ENCODE measurements around the gene PTPRU. TPM values are rescaled to one million over a fixed set of nuclear protein-coding genes. Genes with fewer than 3 reads are reported as not detected.

PTPRU gene
- total and polyA plus RNA-seq, 2 experiments from 2014 or later: 8.0 to 105 TPM

DNA sequence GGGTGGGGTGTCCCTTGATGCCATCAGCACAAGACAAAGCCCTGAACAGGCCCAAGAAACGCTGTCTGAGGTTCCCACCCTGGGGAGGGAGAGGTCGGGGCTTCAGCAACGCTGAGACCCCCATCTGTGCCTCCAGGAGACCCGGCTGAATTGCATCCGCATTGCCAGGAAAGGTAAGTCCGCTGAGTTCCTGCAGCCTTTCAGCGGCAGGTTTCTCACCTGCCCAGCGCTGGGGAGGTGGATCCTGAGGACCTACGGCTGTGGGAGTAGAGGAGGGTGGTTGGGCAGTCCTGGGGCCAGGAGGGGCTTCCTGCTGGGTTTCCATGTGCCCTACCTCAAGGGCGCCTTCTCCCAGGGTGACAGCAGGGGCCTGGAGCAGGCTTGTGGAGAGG is 47.5 kb downstream of the PTPRU start:
- peak overlapping the region; percentile 91 for H3K27ac Mint-ChIP-seq
- Histone ChIP-seq H3F3A (replicated peaks; ENCODE audit: low read depth) (peaks cover 6% of the 10 kb centered on the region; the same call in 1 of the 2 replicates), H3K4me3 (peak overlapping the region; percentile 65), H3K9me2 (ENCODE audit: insufficient read depth) (no peaks in the 10 kb centered on the region), H2AFZ (0 out of 2 replicates have a peak overlapping the region, but pooled peaks have one; percentile 56), H4K20me1 (replicated peaks; ENCODE audit: insufficient read depth) (no peaks in the 10 kb centered on the region), H3K4me2 (peak overlapping the region; percentile 92), H3K27me3 (ENCODE audit: insufficient read depth) (no peaks in the 10 kb centered on the region), H3K36me3 (ENCODE audit: insufficient read depth) (no peaks in the 10 kb centered on the region), H3K4me1 (ENCODE audit: insufficient read depth) (peaks cover 17% of the 10 kb centered on the region), H3K79me2 (replicated peaks; ENCODE audit: insufficient read depth) (no peaks in the 10 kb centered on the region), H3K27ac (ENCODE audit: low read depth) (peak overlapping the region; percentile 92)
- ATAC-seq (peak; percentile 1), DNase-seq (ENCODE audit: low spot score) (peak; percentile 51)
- H3K36me3 Mint-ChIP-seq (ENCODE audit: low read depth): peaks cover 7% of the 10 kb centered on the region; the same call in 1 of the 3 replicates
- peak overlapping the region; percentile 79 for H3K4me3 Mint-ChIP-seq
- H3K4me1 Mint-ChIP-seq: peaks cover 19% of the 10 kb centered on the region
- H3K27me3 Mint-ChIP-seq (ENCODE audit: insufficient read depth, low read depth, poor library complexity): peaks cover 11% of the 10 kb centered on the region
- no peaks in the 10 kb centered on the region; the same call in 2 of the 3 replicates for H3K9me3 Mint-ChIP-seq
- TF ChIP-seq, protein P1, sequence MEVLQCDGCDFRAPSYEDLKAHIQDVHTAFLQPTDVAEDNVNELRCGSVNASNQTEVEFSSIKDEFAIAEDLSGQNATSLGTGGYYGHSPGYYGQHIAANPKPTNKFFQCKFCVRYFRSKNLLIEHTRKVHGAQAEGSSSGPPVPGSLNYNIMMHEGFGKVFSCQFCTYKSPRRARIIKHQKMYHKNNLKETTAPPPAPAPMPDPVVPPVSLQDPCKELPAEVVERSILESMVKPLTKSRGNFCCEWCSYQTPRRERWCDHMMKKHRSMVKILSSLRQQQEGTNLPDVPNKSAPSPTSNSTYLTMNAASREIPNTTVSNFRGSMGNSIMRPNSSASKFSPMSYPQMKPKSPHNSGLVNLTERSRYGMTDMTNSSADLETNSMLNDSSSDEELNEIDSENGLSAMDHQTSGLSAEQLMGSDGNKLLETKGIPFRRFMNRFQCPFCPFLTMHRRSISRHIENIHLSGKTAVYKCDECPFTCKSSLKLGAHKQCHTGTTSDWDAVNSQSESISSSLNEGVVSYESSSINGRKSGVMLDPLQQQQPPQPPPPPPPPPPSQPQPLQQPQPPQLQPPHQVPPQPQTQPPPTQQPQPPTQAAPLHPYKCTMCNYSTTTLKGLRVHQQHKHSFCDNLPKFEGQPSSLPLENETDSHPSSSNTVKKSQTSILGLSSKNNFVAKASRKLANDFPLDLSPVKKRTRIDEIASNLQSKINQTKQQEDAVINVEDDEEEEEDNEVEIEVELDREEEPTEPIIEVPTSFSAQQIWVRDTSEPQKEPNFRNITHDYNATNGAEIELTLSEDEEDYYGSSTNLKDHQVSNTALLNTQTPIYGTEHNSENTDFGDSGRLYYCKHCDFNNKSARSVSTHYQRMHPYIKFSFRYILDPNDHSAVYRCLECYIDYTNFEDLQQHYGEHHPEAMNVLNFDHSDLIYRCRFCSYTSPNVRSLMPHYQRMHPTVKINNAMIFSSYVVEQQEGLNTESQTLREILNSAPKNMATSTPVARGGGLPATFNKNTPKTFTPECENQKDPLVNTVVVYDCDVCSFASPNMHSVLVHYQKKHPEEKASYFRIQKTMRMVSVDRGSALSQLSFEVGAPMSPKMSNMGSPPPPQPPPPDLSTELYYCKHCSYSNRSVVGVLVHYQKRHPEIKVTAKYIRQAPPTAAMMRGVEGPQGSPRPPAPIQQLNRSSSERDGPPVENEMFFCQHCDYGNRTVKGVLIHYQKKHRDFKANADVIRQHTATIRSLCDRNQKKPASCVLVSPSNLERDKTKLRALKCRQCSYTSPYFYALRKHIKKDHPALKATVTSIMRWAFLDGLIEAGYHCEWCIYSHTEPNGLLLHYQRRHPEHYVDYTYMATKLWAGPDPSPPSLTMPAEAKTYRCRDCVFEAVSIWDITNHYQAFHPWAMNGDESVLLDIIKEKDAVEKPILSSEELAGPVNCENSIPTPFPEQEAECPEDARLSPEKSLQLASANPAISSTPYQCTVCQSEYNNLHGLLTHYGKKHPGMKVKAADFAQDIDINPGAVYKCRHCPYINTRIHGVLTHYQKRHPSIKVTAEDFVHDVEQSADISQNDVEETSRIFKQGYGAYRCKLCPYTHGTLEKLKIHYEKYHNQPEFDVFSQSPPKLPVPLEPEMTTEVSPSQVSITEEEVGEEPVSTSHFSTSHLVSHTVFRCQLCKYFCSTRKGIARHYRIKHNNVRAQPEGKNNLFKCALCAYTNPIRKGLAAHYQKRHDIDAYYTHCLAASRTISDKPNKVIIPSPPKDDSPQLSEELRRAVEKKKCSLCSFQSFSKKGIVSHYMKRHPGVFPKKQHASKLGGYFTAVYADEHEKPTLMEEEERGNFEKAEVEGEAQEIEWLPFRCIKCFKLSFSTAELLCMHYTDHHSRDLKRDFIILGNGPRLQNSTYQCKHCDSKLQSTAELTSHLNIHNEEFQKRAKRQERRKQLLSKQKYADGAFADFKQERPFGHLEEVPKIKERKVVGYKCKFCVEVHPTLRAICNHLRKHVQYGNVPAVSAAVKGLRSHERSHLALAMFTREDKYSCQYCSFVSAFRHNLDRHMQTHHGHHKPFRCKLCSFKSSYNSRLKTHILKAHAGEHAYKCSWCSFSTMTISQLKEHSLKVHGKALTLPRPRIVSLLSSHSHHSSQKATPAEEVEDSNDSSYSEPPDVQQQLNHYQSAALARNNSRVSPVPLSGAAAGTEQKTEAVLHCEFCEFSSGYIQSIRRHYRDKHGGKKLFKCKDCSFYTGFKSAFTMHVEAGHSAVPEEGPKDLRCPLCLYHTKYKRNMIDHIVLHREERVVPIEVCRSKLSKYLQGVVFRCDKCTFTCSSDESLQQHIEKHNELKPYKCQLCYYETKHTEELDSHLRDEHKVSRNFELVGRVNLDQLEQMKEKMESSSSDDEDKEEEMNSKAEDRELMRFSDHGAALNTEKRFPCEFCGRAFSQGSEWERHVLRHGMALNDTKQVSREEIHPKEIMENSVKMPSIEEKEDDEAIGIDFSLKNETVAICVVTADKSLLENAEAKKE (CRISPR knock-in tag; IDR thresholded peaks at IDR 0.05): no peak
- no peak for TF ChIP-seq ZNF331 (CRISPR knock-in tag; IDR thresholded peaks at IDR 0.05; ENCODE audit: low read depth)
- TF ChIP-seq NANOG (IDR thresholded peaks at IDR 0.05; ENCODE audit: borderline replicate concordance): no peak
- no peak for TF ChIP-seq CREB1 (CRISPR knock-in tag; IDR thresholded peaks at IDR 0.05; ENCODE audit: low read depth)
- TF ChIP-seq EZH2phosphoT487 (IDR thresholded peaks at IDR 0.05; ENCODE audit: unreplicated experiment): no peak
- no peak for TF ChIP-seq POLR2AphosphoS5 (IDR thresholded peaks at IDR 0.05; ENCODE audit: low read depth)
- TF ChIP-seq, protein P2, sequence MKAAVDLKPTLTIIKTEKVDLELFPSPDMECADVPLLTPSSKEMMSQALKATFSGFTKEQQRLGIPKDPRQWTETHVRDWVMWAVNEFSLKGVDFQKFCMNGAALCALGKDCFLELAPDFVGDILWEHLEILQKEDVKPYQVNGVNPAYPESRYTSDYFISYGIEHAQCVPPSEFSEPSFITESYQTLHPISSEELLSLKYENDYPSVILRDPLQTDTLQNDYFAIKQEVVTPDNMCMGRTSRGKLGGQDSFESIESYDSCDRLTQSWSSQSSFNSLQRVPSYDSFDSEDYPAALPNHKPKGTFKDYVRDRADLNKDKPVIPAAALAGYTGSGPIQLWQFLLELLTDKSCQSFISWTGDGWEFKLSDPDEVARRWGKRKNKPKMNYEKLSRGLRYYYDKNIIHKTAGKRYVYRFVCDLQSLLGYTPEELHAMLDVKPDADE (IDR thresholded peaks at IDR 0.05): no peak
- no peak for TF ChIP-seq JUNB (IDR thresholded peaks at IDR 0.05; ENCODE audit: unreplicated experiment)
- no peak for TF ChIP-seq ZNF114 (CRISPR knock-in tag; IDR thresholded peaks at IDR 0.05)
- TF ChIP-seq, protein P3, sequence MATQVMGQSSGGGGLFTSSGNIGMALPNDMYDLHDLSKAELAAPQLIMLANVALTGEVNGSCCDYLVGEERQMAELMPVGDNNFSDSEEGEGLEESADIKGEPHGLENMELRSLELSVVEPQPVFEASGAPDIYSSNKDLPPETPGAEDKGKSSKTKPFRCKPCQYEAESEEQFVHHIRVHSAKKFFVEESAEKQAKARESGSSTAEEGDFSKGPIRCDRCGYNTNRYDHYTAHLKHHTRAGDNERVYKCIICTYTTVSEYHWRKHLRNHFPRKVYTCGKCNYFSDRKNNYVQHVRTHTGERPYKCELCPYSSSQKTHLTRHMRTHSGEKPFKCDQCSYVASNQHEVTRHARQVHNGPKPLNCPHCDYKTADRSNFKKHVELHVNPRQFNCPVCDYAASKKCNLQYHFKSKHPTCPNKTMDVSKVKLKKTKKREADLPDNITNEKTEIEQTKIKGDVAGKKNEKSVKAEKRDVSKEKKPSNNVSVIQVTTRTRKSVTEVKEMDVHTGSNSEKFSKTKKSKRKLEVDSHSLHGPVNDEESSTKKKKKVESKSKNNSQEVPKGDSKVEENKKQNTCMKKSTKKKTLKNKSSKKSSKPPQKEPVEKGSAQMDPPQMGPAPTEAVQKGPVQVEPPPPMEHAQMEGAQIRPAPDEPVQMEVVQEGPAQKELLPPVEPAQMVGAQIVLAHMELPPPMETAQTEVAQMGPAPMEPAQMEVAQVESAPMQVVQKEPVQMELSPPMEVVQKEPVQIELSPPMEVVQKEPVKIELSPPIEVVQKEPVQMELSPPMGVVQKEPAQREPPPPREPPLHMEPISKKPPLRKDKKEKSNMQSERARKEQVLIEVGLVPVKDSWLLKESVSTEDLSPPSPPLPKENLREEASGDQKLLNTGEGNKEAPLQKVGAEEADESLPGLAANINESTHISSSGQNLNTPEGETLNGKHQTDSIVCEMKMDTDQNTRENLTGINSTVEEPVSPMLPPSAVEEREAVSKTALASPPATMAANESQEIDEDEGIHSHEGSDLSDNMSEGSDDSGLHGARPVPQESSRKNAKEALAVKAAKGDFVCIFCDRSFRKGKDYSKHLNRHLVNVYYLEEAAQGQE (IDR thresholded peaks at IDR 0.05; ENCODE audit: unreplicated experiment): no peak
- TF ChIP-seq, protein P4, sequence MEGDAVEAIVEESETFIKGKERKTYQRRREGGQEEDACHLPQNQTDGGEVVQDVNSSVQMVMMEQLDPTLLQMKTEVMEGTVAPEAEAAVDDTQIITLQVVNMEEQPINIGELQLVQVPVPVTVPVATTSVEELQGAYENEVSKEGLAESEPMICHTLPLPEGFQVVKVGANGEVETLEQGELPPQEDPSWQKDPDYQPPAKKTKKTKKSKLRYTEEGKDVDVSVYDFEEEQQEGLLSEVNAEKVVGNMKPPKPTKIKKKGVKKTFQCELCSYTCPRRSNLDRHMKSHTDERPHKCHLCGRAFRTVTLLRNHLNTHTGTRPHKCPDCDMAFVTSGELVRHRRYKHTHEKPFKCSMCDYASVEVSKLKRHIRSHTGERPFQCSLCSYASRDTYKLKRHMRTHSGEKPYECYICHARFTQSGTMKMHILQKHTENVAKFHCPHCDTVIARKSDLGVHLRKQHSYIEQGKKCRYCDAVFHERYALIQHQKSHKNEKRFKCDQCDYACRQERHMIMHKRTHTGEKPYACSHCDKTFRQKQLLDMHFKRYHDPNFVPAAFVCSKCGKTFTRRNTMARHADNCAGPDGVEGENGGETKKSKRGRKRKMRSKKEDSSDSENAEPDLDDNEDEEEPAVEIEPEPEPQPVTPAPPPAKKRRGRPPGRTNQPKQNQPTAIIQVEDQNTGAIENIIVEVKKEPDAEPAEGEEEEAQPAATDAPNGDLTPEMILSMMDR (conservative IDR thresholded peaks at IDR 0.05; ENCODE audit: low read depth in 2 of 2): no peak
- no peak for TF ChIP-seq STAT1 (IDR thresholded peaks at IDR 0.05; ENCODE audit: unreplicated experiment)
- TF ChIP-seq EZH2 (IDR thresholded peaks at IDR 0.05; ENCODE audit: low read depth, unreplicated experiment): no peak

All from GM23338 (cell line).